Measurements from ENCODE around the gene AUTS2. TPM values are rescaled to one million over a fixed set of nuclear protein-coding genes. Genes with fewer than 3 reads are reported as not detected.

Gene AUTS2
- total and polyA plus RNA-seq, 2 experiments from 2014 or later: 32.0 to 91.0 TPM

DNA sequence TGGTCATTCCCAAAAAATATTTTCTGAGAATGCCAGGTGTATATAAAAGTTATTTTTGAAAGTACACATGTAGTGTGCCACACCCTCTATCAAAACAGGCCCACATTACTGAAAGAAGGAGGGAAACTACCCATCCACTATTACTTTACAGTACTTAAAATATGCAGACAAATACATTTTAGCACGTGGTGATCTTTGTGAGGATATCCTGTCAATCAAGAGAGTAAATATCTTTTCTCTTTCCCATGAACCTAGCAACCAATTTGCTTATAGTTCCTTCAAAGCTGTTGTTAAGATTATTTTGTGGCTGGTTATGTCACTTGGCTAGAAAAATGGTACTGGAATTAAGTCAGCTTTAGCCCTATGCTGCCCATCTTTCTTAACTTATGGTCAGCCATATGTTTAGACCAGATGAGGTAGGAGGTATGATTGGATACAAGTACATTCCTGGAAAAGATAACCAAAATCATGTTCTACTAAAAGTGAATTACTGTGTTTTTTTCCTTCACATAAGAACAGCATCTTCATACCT is 70.1 kb downstream of the AUTS2 start:
- no peak overlapping the region for H3K27ac Mint-ChIP-seq
- Histone ChIP-seq H4K20me1 (replicated peaks; ENCODE audit: insufficient read depth) (no peaks in the 10 kb centered on the region), H3F3A (replicated peaks; ENCODE audit: low read depth) (no peaks in the 10 kb centered on the region), H3K36me3 (ENCODE audit: insufficient read depth) (no peaks in the 10 kb centered on the region), H3K79me2 (replicated peaks; ENCODE audit: insufficient read depth) (no peaks in the 10 kb centered on the region), H3K4me2 (no peak overlapping the region), H3K27ac (ENCODE audit: low read depth) (no peak overlapping the region), H2AFZ (no peak overlapping the region), H3K4me3 (no peak overlapping the region), H3K4me1 (ENCODE audit: insufficient read depth) (no peaks in the 10 kb centered on the region), H3K27me3 (ENCODE audit: insufficient read depth) (no peaks in the 10 kb centered on the region), H3K9me2 (ENCODE audit: insufficient read depth) (no peaks in the 10 kb centered on the region)
- TF ChIP-seq, protein P1, sequence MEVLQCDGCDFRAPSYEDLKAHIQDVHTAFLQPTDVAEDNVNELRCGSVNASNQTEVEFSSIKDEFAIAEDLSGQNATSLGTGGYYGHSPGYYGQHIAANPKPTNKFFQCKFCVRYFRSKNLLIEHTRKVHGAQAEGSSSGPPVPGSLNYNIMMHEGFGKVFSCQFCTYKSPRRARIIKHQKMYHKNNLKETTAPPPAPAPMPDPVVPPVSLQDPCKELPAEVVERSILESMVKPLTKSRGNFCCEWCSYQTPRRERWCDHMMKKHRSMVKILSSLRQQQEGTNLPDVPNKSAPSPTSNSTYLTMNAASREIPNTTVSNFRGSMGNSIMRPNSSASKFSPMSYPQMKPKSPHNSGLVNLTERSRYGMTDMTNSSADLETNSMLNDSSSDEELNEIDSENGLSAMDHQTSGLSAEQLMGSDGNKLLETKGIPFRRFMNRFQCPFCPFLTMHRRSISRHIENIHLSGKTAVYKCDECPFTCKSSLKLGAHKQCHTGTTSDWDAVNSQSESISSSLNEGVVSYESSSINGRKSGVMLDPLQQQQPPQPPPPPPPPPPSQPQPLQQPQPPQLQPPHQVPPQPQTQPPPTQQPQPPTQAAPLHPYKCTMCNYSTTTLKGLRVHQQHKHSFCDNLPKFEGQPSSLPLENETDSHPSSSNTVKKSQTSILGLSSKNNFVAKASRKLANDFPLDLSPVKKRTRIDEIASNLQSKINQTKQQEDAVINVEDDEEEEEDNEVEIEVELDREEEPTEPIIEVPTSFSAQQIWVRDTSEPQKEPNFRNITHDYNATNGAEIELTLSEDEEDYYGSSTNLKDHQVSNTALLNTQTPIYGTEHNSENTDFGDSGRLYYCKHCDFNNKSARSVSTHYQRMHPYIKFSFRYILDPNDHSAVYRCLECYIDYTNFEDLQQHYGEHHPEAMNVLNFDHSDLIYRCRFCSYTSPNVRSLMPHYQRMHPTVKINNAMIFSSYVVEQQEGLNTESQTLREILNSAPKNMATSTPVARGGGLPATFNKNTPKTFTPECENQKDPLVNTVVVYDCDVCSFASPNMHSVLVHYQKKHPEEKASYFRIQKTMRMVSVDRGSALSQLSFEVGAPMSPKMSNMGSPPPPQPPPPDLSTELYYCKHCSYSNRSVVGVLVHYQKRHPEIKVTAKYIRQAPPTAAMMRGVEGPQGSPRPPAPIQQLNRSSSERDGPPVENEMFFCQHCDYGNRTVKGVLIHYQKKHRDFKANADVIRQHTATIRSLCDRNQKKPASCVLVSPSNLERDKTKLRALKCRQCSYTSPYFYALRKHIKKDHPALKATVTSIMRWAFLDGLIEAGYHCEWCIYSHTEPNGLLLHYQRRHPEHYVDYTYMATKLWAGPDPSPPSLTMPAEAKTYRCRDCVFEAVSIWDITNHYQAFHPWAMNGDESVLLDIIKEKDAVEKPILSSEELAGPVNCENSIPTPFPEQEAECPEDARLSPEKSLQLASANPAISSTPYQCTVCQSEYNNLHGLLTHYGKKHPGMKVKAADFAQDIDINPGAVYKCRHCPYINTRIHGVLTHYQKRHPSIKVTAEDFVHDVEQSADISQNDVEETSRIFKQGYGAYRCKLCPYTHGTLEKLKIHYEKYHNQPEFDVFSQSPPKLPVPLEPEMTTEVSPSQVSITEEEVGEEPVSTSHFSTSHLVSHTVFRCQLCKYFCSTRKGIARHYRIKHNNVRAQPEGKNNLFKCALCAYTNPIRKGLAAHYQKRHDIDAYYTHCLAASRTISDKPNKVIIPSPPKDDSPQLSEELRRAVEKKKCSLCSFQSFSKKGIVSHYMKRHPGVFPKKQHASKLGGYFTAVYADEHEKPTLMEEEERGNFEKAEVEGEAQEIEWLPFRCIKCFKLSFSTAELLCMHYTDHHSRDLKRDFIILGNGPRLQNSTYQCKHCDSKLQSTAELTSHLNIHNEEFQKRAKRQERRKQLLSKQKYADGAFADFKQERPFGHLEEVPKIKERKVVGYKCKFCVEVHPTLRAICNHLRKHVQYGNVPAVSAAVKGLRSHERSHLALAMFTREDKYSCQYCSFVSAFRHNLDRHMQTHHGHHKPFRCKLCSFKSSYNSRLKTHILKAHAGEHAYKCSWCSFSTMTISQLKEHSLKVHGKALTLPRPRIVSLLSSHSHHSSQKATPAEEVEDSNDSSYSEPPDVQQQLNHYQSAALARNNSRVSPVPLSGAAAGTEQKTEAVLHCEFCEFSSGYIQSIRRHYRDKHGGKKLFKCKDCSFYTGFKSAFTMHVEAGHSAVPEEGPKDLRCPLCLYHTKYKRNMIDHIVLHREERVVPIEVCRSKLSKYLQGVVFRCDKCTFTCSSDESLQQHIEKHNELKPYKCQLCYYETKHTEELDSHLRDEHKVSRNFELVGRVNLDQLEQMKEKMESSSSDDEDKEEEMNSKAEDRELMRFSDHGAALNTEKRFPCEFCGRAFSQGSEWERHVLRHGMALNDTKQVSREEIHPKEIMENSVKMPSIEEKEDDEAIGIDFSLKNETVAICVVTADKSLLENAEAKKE (CRISPR knock-in tag; IDR thresholded peaks at IDR 0.05): no peak
- no peak for TF ChIP-seq ZNF114 (CRISPR knock-in tag; IDR thresholded peaks at IDR 0.05)
- TF ChIP-seq STAT1 (IDR thresholded peaks at IDR 0.05; ENCODE audit: unreplicated experiment): no peak
- no peak for TF ChIP-seq CREB1 (CRISPR knock-in tag; IDR thresholded peaks at IDR 0.05; ENCODE audit: low read depth)
- no peak for TF ChIP-seq EZH2phosphoT487 (IDR thresholded peaks at IDR 0.05; ENCODE audit: unreplicated experiment)
- no peak for TF ChIP-seq EZH2 (IDR thresholded peaks at IDR 0.05; ENCODE audit: low read depth, unreplicated experiment)
- H3K4me3 Mint-ChIP-seq: no peak overlapping the region
- no peak for ATAC-seq
- DNase-seq (ENCODE audit: low spot score): no peak
- H3K36me3 Mint-ChIP-seq (ENCODE audit: low read depth): no peaks in the 10 kb centered on the region
- no peaks in the 10 kb centered on the region for H3K27me3 Mint-ChIP-seq (ENCODE audit: insufficient read depth, low read depth, poor library complexity)
- H3K4me1 Mint-ChIP-seq: no peaks in the 10 kb centered on the region
- no peaks in the 10 kb centered on the region for H3K9me3 Mint-ChIP-seq

DNA sequence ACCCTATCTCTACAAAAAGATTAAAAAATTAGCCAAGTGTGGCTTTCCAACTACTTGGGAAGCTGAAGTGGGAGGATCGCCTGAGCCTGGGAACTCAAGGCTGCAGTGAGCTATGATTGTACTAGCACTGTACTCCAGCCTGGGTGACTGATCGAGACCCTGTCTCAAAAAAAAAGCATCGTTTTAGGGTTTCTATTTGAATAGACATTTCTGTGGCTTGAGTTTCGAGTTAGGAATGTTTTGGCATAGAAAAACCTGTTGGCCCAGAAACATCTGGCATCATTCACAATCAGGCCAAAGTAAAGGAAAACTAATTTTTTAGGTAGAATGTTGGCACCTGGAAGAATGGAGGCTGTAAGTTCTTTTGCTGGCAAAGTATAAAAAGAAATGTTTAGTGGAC is 72.4 kb downstream of the AUTS2 start:
- Histone ChIP-seq H3K36me3 (ENCODE audit: insufficient read depth) (no peaks in the 10 kb centered on the region), H3F3A (replicated peaks; ENCODE audit: low read depth) (no peaks in the 10 kb centered on the region), H3K9me2 (ENCODE audit: insufficient read depth) (no peaks in the 10 kb centered on the region), H2AFZ (no peak overlapping the region), H4K20me1 (replicated peaks; ENCODE audit: insufficient read depth) (no peaks in the 10 kb centered on the region), H3K4me3 (no peak overlapping the region), H3K79me2 (replicated peaks; ENCODE audit: insufficient read depth) (no peaks in the 10 kb centered on the region), H3K4me1 (ENCODE audit: insufficient read depth) (0 out of 2 replicates have a peak, but pooled peaks cover 5% of the 10 kb centered on the region), H3K4me2 (no peak overlapping the region), H3K27me3 (ENCODE audit: insufficient read depth) (no peaks in the 10 kb centered on the region), H3K27ac (ENCODE audit: low read depth) (no peak overlapping the region)
- H3K9me3 Mint-ChIP-seq: no peaks in the 10 kb centered on the region
- no peaks in the 10 kb centered on the region for H3K27me3 Mint-ChIP-seq (ENCODE audit: insufficient read depth, low read depth, poor library complexity)
- ATAC-seq (no peak), DNase-seq (ENCODE audit: low spot score) (no peak)
- H3K27ac Mint-ChIP-seq: no peak overlapping the region
- no peaks in the 10 kb centered on the region for H3K36me3 Mint-ChIP-seq (ENCODE audit: low read depth)
- peaks cover 5% of the 10 kb centered on the region; the same call in 2 of the 3 replicates for H3K4me1 Mint-ChIP-seq
- H3K4me3 Mint-ChIP-seq: no peak overlapping the region
- TF ChIP-seq ZNF331 (CRISPR knock-in tag; IDR thresholded peaks at IDR 0.05; ENCODE audit: low read depth): no peak
- TF ChIP-seq, protein P2, sequence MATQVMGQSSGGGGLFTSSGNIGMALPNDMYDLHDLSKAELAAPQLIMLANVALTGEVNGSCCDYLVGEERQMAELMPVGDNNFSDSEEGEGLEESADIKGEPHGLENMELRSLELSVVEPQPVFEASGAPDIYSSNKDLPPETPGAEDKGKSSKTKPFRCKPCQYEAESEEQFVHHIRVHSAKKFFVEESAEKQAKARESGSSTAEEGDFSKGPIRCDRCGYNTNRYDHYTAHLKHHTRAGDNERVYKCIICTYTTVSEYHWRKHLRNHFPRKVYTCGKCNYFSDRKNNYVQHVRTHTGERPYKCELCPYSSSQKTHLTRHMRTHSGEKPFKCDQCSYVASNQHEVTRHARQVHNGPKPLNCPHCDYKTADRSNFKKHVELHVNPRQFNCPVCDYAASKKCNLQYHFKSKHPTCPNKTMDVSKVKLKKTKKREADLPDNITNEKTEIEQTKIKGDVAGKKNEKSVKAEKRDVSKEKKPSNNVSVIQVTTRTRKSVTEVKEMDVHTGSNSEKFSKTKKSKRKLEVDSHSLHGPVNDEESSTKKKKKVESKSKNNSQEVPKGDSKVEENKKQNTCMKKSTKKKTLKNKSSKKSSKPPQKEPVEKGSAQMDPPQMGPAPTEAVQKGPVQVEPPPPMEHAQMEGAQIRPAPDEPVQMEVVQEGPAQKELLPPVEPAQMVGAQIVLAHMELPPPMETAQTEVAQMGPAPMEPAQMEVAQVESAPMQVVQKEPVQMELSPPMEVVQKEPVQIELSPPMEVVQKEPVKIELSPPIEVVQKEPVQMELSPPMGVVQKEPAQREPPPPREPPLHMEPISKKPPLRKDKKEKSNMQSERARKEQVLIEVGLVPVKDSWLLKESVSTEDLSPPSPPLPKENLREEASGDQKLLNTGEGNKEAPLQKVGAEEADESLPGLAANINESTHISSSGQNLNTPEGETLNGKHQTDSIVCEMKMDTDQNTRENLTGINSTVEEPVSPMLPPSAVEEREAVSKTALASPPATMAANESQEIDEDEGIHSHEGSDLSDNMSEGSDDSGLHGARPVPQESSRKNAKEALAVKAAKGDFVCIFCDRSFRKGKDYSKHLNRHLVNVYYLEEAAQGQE (IDR thresholded peaks at IDR 0.05; ENCODE audit: unreplicated experiment): no peak
- TF ChIP-seq POLR2AphosphoS5 (IDR thresholded peaks at IDR 0.05; ENCODE audit: low read depth): no peak
- TF ChIP-seq EZH2phosphoT487 (IDR thresholded peaks at IDR 0.05; ENCODE audit: unreplicated experiment): no peak
- TF ChIP-seq, protein P3, sequence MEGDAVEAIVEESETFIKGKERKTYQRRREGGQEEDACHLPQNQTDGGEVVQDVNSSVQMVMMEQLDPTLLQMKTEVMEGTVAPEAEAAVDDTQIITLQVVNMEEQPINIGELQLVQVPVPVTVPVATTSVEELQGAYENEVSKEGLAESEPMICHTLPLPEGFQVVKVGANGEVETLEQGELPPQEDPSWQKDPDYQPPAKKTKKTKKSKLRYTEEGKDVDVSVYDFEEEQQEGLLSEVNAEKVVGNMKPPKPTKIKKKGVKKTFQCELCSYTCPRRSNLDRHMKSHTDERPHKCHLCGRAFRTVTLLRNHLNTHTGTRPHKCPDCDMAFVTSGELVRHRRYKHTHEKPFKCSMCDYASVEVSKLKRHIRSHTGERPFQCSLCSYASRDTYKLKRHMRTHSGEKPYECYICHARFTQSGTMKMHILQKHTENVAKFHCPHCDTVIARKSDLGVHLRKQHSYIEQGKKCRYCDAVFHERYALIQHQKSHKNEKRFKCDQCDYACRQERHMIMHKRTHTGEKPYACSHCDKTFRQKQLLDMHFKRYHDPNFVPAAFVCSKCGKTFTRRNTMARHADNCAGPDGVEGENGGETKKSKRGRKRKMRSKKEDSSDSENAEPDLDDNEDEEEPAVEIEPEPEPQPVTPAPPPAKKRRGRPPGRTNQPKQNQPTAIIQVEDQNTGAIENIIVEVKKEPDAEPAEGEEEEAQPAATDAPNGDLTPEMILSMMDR (conservative IDR thresholded peaks at IDR 0.05; ENCODE audit: low read depth in 2 of 2): no peak
- TF ChIP-seq NANOG (IDR thresholded peaks at IDR 0.05; ENCODE audit: borderline replicate concordance): no peak
- TF ChIP-seq CREB1 (CRISPR knock-in tag; IDR thresholded peaks at IDR 0.05; ENCODE audit: low read depth): no peak

Data from GM23338 (cell line).